Measurements from ENCODE around the gene TULP3. TPM values are rescaled to one million over a fixed set of nuclear protein-coding genes. Genes with fewer than 3 reads are reported as not detected.

TULP3 gene
- total and polyA plus RNA-seq, 2 of the 8 experiments (the other 6 are each of a cell fraction or from before 2014, with no cell fraction given) = 18.4 to 21.2 TPM

GRCh38 chr12:2904260-2904659 lies 13.6 kb downstream of the TULP3 start:
- POLR2A ChIA-PET (ENCODE audit: partially characterized antibody) = interaction anchor here (1.3 to 1.7 kb wide), 2 partner anchors 10 to 26 kb away, joined by 3 to 7 read pairs; partner anchors contain the start of genes FOXM1 and RHNO1
- no peaks in the 10 kb centered on the region for H3K9me3 ChIP-seq (ENCODE audit: insufficient read depth in 2 of 2, low read depth in 1 of 2, low read length in 1 of 2)
- no peaks in the 10 kb centered on the region for H3K36me3 ChIP-seq (ENCODE audit: control insufficient read depth in 2 of 4, insufficient read depth in 4 of 4, low read length in 3 of 4)
- no peak overlapping the region for H2BK20ac ChIP-seq (ENCODE audit: low read length)
- H3K23me2 ChIP-seq (ENCODE audit: low read depth, low read length) = no peaks in the 10 kb centered on the region
- H3K4me3 ChIP-seq (ENCODE audit: extremely low read depth in 1 of 4, insufficient read depth in 2 of 4, low read depth in 3 of 4, low read length in 4 of 4) = no peak overlapping the region
- no peak overlapping the region for H2BK12ac ChIP-seq (ENCODE audit: low read depth, low read length)
- H4K5ac ChIP-seq (ENCODE audit: insufficient read length, low read depth, low read length) = no peak overlapping the region
- H3K23ac ChIP-seq (ENCODE audit: insufficient read length) = no peak overlapping the region
- DNase-seq (ENCODE audit: low read depth in 1 of 2, low spot score in 2 of 2) (no peak), FAIRE-seq (peak; percentile 32)
- H2AK5ac ChIP-seq (ENCODE audit: low read depth, low read length) = no peak overlapping the region
- no peak overlapping the region for H4K8ac ChIP-seq (ENCODE audit: extremely low read depth, insufficient read depth, low read length)
- no peak overlapping the region for H3K27ac ChIP-seq (ENCODE audit: low read depth, low read length)
- no peak overlapping the region for H3K14ac ChIP-seq (ENCODE audit: insufficient read length)
- H2BK5ac ChIP-seq (ENCODE audit: low read depth, low read length) = no peak overlapping the region
- no peak overlapping the region for H3K18ac ChIP-seq (ENCODE audit: extremely low read depth, low read length)
- H3K4me1 ChIP-seq (replicated peaks in 1 of 4; ENCODE audit: control insufficient read depth in 3 of 4, insufficient read depth in 4 of 4, low read length in 3 of 4) = no peaks in the 10 kb centered on the region
- TF ChIP-seq HDAC2 (IDR thresholded peaks at IDR 0.05; ENCODE audit: borderline replicate concordance in 1 of 2, low read depth in 2 of 2, low read length in 2 of 2) (no peak), CREB1 (IDR thresholded peaks at IDR 0.05) (no peak), MAFK (IDR thresholded peaks at IDR 0.05; ENCODE audit: low read depth, low read length) (no peak), SUZ12 (IDR thresholded peaks at IDR 0.05; ENCODE audit: low read length) (no peak), CEBPB (IDR thresholded peaks at IDR 0.05; ENCODE audit: low read depth, low read length) (no peak), SP1 (IDR thresholded peaks at IDR 0.05; ENCODE audit: low read depth, low read length) (no peak), RXRA (IDR thresholded peaks at IDR 0.05; ENCODE audit: insufficient read depth, low read depth, low read length) (no peak), SIN3A (conservative IDR thresholded peaks at IDR 0.05 in 1 of 2, IDR thresholded peaks at IDR 0.05 in 1 of 2; ENCODE audit: low read depth in 1 of 2, low read length in 2 of 2) (no peak), JUND (IDR thresholded peaks at IDR 0.05; ENCODE audit: low read length) (no peak), NRF1 (IDR thresholded peaks at IDR 0.05; ENCODE audit: low read depth, low read length) (no peak), TAF7 (optimal IDR thresholded peaks at IDR 0.05; ENCODE audit: borderline replicate concordance, low read depth, low read length) (no peak), TEAD4 (IDR thresholded peaks at IDR 0.05; ENCODE audit: low read depth, low read length) (no peak), MAX (IDR thresholded peaks at IDR 0.05) (no peak), ZNF274 (IDR thresholded peaks at IDR 0.05; ENCODE audit: borderline replicate concordance, extremely low read depth, low read length) (no peak), PHF8 (conservative IDR thresholded peaks at IDR 0.05; ENCODE audit: low read depth, low read length) (no peak)
- peak overlapping the region; percentile 19 for H4K91ac ChIP-seq (replicated peaks; ENCODE audit: insufficient read length, low read length)
- CTCF ChIA-PET (ENCODE audit: partially characterized antibody) = interaction anchor here (1.1 to 1.5 kb wide), 2 partner anchors 17 to 40 kb away, joined by 4 read pairs; no protein-coding TSS in a partner anchor
- 0 out of 4 replicates have a peak, but pooled peaks cover 0 to 3% of the 10 kb centered on the region in 2 experiments for H3K79me2 ChIP-seq (ENCODE audit: control insufficient read depth in 1 of 2, insufficient read depth in 2 of 2, low read length in 2 of 2)
- no peak overlapping the region for H3K4me2 ChIP-seq (ENCODE audit: insufficient read depth in 1 of 2, low read depth in 2 of 2, low read length in 2 of 2)
- no peak overlapping the region for H2BK15ac ChIP-seq (ENCODE audit: low read length)
- H3K79me1 ChIP-seq (ENCODE audit: low read depth, low read length) = no peaks in the 10 kb centered on the region
- WGBS, 2 experiments (ENCODE audit: extremely low coverage in 1 of 2, insufficient coverage in 1 of 2, insufficient read length in 1 of 2, insufficient replicate concordance in 2 of 2, low coverage in 1 of 2, low lambda C conversion rate in 2 of 2, missing lambda C conversion rate in 1 of 2) = 89% methylated on average over 2 of the region's 2 CpGs; no CpG with 5 or more reads in 1 of the 2 experiments
- H4K20me1 ChIP-seq (replicated peaks in 1 of 2; ENCODE audit: control insufficient read depth in 1 of 2, insufficient read depth in 2 of 2, low read length in 2 of 2) = no peaks in the 10 kb centered on the region
- H3K4ac ChIP-seq (replicated peaks; ENCODE audit: insufficient read length, low read depth, low read length) = no peak overlapping the region
- no peak overlapping the region for H3K56ac ChIP-seq (replicated peaks; ENCODE audit: insufficient read length, low read depth, low read length)
- no peak overlapping the region for H2BK120ac ChIP-seq (replicated peaks; ENCODE audit: low read depth, low read length)
- no peak overlapping the region for H3K9ac ChIP-seq (replicated peaks in 1 of 4; ENCODE audit: extremely low read depth in 1 of 4, low read depth in 3 of 4, low read length in 3 of 4)
- no peaks in the 10 kb centered on the region for H3K27me3 ChIP-seq (replicated peaks in 1 of 4; ENCODE audit: control insufficient read depth in 3 of 4, extremely low read depth in 1 of 4, insufficient read depth in 3 of 4, low read length in 3 of 4)
- no peak overlapping the region for H2AFZ ChIP-seq (ENCODE audit: low read length)
